Inferior parietal cortex (tissue), 1 donor: ENCODE data around the gene ADCY2.

Experiments
- DNase-seq: peaks from one replicate; pipeline ENCODE4 v3.0.0-alpha.2; 2016; ENCODE audit errors: extremely low spot score

Gene ADCY2

GRCh38 chr5:7868773-7869473 lies 473.0 kb downstream of the ADCY2 start, which contains the start of the genes FASTKD3 and MTRR:
Gene FASTKD3 (minus strand): TSS chr5:7869031. CDS start chr5:7868083, 948 bp downstream.
Gene MTRR (plus strand): TSS chr5:7869148. CDS start chr5:7870795, 1,647 bp downstream.
- peak; percentile 96 for DNase-seq

DNA sequence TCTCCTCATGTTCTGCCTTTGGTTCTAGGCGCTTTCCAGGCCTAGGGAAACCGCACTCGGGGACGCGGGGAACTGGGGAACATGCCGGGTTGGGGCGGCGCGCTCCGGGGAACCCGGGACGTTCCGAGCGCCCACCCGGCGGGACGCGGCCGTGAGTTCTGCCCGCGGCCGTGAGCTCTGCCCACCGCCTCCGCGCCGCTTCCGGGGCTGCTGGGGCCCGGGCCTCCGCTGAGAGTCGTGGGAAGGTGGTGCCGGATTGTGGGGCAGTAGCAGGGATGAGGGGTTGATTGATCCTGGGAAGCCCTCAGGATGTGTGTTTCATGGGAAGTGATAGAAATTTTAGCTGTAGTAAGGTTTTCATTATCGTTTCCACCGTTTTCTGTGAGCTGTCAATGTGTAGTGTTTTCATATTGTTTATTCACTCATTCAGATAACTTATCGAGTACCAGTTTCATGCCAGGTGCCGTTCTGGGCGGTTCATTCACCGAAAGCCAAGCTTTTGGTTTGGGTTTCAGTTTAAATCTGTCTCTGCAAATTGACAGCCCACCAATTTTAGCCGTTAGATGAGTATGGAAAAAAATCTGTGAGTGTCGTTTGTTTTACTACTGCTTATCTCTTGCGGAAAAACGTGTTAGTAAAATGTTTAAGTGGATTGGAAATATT lies 473.7 kb downstream of the ADCY2 start:
- DNase-seq = no peak

DNA sequence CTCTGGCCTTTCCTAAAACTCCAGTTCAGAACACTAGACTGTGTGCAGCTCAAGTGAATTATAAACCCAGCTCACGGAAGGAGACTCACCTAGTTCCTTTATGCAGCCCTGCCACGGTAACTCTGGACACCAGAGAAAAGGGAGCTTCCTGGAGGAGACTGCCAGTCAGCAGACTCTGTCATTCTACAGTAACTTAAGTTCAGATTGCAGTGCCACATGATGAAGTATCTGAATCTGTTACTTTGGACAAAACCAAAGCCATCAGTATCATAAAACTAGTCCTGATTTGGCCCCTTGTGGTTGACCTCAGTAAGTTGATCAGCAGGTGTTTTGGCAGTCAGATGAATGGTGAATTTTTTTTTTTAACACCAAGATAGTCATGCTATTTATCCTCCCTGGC lies 475.7 kb downstream of the ADCY2 start:
- no peak for DNase-seq

DNA sequence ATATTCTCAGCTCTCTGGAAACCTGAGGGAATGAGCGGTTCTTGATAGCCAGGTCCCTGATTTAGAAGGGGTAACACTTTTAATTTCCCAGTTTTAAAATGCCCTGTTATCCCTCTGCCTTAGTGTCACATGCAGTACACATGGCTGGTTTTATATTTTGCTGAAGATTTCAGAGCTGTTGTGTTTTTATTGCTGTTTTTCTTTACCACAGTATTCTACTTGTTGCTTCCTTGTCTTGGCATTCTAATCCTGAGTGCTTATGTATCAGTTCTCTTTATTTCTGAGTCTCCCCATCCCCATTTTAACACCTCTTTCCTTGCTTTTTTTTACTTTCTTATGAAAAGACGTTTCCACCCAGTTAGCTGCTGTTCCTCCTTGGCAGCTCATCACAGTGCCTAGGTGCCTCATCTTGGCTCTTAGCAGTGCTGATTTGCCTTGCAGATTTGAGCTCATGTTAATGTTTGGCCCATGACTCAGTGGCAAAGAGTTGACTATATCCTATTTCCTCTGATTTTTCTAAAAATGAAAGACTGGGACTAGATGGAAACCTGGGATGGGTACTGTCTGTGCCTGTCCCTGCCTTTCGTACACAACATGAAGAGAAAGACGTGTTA lies 476.7 kb downstream of the ADCY2 start:
- no peak for DNase-seq

DNA sequence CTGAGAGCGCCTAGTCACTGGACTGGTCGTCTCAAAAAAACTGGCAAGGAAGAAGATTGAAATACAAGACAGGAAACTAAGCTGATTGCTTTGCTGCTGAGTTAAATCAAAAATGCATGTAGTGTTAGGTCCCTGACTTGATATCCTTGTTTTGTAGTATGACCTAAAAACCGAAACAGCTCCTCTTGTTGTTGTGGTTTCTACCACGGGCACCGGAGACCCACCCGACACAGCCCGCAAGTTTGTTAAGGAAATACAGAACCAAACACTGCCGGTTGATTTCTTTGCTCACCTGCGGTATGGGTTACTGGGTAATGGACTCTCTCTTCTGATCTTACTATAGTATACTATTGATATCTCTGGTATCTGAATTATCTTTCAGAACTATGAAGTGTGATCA lies 477.3 kb downstream of the ADCY2 start:
- no peak for DNase-seq

GRCh38 chr5:7874639-7875038 lies 478.7 kb downstream of the ADCY2 start:
- DNase-seq = no peak

- DNase-seq = no peak
These were observed 479.2 kb downstream of the ADCY2 start for GRCh38 chr5:7875151-7875550.

DNA sequence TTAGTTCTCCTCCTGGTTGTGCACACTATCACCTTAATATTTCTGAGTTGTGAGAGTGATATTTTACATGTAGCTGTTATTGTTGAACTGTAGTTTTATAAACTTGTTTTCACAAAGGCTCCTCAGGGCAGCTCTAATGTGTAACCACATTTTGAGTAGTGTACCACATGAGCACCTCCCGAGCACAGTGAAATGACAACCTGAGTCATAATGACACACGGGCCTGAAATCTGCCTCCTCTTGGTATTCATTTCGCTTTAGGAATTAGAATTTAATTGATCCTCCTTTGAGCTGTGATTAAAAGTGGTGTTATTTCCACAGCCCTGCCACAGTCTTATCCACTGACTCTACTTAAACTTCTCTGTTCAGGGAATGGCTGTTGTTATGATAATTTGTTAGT lies 480.9 kb downstream of the ADCY2 start:
- no peak for DNase-seq

- DNase-seq = no peak
These were observed 481.9 kb downstream of the ADCY2 start for GRCh38 chr5:7877851-7878250.

GRCh38 chr5:7878381-7878873 lies 482.5 kb downstream of the ADCY2 start:
- DNase-seq = no peak
